ENCODE results near the gene CFAP61.

Gene CFAP61

DNA sequence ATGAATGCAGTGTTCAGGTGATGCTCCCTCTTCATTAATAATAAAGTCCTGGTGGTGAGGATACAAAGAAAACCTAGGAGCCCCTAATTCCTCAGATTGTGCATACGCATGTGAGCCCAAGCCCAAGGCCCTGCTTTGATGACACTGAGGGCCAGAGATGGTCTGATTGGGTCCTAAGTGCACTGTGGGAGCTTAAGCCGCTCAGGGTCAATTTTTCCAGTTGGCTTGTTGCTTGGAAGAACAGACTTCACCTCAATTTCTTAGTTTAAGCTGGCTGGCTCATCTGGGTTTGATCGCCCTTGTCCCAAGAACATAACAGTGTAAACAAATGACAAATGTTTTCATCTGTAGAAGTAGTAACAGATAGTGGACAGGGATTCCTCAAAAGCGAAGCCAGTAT, 357.0 kb downstream of the CFAP61 start:
- TF ChIP-seq, protein P1, sequence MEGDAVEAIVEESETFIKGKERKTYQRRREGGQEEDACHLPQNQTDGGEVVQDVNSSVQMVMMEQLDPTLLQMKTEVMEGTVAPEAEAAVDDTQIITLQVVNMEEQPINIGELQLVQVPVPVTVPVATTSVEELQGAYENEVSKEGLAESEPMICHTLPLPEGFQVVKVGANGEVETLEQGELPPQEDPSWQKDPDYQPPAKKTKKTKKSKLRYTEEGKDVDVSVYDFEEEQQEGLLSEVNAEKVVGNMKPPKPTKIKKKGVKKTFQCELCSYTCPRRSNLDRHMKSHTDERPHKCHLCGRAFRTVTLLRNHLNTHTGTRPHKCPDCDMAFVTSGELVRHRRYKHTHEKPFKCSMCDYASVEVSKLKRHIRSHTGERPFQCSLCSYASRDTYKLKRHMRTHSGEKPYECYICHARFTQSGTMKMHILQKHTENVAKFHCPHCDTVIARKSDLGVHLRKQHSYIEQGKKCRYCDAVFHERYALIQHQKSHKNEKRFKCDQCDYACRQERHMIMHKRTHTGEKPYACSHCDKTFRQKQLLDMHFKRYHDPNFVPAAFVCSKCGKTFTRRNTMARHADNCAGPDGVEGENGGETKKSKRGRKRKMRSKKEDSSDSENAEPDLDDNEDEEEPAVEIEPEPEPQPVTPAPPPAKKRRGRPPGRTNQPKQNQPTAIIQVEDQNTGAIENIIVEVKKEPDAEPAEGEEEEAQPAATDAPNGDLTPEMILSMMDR (IDR thresholded peaks at IDR 0.05; ENCODE audit: borderline replicate concordance, control extremely low read depth, extremely low read depth, insufficient read depth, missing control alignments), result no peak
- in situ Hi-C loops (cut with MboI; ENCODE audit: low sequenced_read_pairs, unreplicated experiment), result no loop called here
- no peak for DNase-seq (ENCODE audit: low spot score)
